ENCODE measurements around the gene SMIM38.

Gene SMIM38

DNA sequence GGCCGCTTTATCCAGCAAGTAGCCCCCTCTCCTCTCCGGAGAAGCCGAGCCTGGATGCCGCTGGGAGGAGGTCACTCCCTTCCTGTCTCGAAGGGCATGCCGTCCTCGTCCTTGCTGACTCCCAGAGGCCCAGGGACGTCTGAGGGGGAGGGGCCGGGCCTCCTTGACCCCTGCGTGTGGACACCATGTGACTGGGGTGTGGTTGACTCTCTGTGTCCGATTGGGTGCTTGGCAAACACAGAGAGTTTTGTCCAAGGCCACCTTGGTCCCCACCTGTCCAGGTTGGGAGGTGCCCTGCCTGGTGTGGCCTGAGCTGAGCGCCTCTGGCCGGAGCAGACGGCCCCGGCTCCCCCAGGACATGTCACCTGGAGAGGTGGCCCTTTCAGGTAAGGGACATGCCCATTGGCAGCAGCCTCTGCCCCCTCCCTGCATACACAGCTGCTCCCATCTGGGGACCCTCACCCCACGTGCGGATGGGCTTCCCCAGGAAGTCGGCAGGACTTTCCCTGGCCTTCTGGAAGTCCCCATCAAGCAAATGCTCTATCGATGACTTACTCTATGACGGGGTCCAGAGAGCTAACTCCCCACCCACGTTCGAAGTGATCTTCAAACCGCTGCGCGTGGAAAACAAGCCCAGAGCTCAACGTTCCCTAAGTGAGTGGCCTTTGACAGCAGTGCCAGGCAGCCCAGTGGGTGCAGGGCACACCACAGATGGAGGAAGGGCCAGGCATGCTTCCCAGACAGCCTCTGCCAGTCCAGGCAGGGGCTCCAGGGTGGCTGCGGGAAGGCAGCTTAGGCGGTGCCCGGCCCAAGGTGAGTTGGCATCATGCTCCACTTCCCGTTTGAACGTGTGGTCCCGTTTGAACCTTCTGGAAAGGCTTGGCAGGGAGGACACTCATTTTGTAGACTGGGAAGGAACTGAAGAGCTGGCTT lies at the start of gene SMIM38:
Gene SMIM38 (plus strand): TSS at position 634 of the 933 bp plus-strand sequence. CDS start 1,912 bp downstream, outside the sequence.
- in situ Hi-C loops (cut with MboI; ENCODE audit: low sequenced_read_pairs): no loop called here

DNA sequence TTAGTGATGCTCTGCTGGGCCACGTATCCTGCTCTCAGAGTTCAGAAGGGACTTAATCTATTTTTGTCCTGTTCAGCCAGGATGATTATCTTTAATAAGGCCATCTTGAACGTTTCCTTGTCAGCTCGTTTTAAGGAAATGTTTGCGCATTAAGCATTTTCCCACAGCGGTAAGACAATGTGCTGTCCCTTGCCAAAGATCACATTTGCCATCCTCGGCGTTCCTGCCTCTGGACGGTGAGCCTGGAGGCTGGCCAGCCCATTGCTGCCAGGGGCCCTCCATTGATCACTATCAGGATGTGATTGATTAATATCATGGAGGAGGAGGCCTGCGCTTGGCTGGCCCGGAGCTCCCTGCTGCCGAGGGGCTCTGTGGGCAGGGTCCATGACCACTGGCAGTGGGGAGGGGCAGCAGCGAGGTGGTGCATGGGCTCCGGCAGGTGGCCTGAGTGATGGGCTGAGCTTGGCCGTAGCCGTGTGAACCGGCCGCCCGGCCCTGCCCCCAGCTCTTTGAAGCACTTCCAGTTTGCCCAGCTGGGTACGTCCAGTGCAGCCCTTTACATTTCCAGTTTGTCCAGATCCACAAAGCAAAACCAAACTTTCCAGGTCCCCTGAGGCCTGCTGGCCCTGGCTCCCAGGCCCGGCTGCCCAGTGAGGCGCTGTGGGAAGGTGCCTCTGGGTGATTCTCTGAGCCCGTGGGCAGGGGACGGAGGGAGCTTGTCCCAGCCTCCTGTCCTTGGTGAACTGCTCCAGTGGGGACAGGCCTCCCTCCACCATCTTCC lies 49.5 kb upstream of the SMIM38 start:
- in situ Hi-C loops (cut with MboI; ENCODE audit: low sequenced_read_pairs): loop anchor here (5.0 to 25.0 kb wide), 2 partner anchors 561 to 781 kb away; no protein-coding TSS in a partner anchor

DNA sequence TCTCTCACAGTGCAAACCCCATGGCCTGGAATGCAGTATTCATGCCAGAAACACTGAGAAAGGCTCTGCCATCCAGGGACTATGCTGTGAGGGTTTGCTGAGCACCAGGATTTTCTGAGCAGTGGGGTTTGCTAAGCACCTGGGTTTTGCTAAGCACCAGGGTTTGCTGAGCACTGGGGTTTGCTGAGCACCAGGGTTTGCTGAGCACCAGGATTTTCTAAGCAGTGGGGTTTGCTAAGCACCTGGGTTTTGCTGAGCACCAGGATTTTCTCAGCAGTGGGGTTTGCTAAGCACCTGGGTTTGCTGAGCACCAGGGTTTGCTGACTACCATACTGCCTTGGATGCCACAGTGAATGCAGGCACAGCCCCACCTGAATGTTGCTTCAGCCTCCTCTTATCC lies 48.3 kb upstream of the SMIM38 start:
- in situ Hi-C loops (cut with MboI; ENCODE audit: low sequenced_read_pairs): loop anchor here (5.0 to 25.0 kb wide), 2 partner anchors 560 to 780 kb away; no protein-coding TSS in a partner anchor

DNA sequence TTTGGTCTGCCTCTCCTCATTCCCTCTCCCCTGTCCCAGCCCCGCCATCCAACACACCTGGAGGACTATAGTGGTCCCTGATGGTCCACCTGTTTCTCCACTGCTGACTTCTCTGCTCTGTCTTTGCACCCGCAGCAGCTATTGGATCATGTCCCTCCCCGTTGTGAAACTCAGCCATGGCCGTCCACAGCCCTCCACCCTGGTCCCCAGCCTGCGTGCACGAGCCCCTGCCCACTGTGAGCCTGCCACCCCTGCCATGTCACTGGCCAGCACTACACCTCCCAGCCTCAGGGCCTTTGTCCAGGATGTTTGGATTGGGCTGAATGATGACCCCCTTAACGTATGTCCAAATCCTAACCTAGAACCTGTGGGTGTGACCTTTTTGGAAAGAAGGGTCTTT lies 47.7 kb upstream of the SMIM38 start:
- in situ Hi-C loops (cut with MboI; ENCODE audit: low sequenced_read_pairs): loop anchor here (5.0 to 25.0 kb wide), 2 partner anchors 559 to 779 kb away; no protein-coding TSS in a partner anchor

DNA sequence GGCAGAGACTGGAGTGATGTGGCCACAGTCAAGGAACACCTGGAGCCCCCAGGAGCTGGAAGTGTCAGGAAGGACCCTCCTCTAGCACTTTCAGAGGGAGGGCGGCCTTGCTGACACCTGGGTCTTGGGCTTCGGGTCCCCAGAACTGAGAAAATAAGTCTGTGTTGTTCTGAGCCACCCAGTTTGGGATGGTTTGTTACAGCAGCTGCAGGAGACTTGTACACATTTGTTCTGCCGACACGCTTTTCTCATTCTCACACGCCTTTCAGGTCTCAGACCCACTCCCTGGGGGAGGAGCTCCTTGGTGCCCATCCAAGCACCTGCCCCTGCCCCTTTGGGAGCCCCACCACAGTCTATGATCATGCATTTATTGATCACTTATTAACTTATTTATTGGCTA lies 47.2 kb upstream of the SMIM38 start:
- in situ Hi-C loops (cut with MboI; ENCODE audit: low sequenced_read_pairs): loop anchor here (5.0 to 25.0 kb wide), 2 partner anchors 559 to 779 kb away; no protein-coding TSS in a partner anchor

DNA sequence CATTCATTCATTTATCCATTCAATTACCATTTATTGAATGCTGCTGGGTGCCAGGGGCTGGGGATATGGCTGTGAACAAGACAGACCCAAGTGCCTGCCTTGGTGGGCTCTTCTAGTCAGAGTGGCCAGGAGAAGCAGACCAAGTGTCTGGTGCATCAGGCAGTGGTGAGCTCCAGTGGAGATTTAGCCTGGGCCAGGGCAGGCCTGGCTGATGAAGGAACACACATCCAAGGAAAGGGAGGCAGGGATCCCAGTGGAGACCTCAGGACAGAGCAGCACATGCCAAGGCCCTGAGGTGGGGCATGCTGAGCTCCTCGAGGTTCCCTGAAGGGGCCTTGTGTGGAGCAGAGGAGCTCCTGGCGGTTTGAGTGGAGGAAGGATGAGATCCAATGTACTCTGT lies 46.6 kb upstream of the SMIM38 start:
- in situ Hi-C loops (cut with MboI; ENCODE audit: low sequenced_read_pairs): loop anchor here (5.0 to 25.0 kb wide), 2 partner anchors 558 to 778 kb away; no protein-coding TSS in a partner anchor

DNA sequence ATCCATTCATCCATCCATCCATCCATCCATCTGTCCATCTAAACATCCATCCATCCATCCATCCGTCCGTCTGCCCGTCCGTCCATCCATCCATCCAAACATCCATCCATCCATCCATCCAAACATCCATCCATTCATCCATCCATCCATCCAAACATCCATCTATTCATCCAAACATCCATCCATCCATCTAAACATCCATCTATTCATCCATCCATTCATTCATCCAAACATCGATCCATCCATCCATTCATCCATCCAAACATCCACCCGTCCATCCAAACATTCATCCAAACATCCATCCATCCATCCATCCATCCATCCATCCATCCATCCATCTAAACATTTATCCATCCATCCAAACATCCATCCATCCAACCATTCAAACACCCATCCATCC lies 45.3 kb upstream of the SMIM38 start:
- in situ Hi-C loops (cut with MboI; ENCODE audit: low sequenced_read_pairs): loop anchor here (25.0 kb wide), 1 partner anchor 777 kb away; no protein-coding TSS in a partner anchor

DNA sequence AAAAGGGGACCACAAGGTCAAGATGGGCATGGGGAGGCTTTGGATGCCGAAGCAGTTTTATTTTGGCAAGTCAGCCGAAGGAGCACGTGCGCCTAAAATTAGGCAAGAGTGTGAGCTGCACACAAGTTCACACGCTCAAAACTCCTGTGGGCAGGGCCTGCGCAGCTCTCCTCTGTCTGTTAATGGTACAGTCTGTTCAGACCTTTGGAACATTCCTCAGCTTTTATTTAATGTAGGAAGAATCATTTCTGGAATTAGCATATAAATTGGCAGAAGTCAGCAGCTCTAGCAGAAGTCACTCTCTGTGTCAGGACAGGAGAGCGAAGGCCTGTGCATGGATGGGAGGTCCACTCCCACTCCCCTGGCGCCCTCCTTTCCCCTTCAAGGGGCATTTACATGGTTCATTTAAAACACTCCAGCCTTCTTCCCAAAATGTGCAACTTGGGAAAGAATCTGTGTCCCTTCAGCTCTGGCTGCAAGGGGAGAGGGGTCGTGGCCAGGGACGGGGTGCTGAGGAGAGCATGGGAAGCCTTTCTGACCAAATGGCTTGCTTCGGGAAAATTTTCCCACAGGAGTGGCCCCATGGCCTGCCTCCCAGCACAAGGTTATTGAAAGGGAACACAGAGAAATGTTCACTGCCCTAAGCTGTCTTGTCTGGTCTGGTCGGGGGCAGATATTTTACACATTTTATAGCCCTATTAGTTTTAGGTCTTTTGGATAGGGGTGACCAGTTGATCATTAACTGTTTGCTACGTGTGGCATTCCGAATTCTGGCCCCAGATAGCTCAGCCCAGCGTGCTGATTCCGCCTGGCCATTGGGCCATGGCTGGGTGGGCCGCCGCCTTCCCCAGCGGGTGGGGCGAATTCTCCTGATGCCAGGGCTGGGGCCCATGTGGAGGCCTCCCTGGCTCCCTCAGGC lies 43.9 kb upstream of the SMIM38 start:
- in situ Hi-C loops (cut with MboI; ENCODE audit: low sequenced_read_pairs): loop anchor here (25.0 kb wide), 1 partner anchor 775 kb away; no protein-coding TSS in a partner anchor

DNA sequence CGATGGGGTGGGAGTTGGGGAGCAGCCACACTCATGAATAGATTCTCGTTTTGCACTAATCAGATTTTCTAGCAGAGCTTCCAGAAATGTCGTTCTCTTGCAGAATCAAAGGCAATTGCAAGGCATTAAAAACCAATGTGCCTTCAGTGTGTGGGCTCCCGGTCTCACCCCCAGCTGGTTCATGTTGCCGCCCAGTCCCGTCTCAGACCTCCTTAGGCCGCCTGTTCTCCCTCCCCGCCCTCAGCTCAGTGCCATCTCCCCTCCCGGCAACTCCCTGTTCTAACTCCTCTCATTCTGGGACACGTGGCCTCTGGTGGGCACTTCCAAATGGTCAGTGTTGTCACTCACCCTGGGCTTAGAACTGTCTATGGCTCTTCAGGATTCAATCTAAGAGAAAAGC lies 42.5 kb upstream of the SMIM38 start:
- in situ Hi-C loops (cut with MboI; ENCODE audit: low sequenced_read_pairs): loop anchor here (25.0 kb wide), 1 partner anchor 774 kb away; no protein-coding TSS in a partner anchor

DNA sequence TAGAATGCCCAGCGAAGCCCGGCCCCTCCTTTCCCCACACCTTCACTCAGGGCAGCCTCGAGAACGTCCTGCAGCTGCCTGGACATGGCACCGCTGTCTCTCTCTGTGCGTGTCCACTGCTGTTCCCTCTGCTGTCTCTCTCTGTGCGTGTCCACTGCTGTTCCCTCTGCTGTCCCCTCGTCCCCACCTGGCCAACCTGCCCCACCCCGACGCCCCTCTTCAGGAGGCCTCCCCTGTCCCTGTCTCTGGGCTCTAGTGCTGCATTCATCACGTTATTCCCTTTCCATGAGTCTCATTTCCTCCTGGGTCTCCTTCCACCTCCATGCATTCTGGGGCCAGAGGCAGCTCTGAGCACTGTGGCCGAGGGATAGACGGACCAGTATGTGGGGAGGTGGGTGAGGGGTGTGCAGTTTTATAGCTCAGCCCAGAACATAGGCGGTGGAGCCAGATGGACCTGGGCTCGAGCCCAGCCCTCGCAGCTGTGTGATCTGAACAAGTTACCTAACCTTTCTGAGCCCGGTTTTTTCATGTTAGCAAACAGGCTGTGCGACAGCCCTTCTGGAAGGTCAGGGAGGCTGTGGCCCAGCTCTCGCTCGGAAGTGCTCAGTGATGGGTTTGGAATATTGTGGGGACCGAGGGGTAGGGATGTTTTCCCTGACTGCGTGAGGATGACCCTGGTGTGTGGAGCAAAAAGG lies 41.9 kb upstream of the SMIM38 start:
- in situ Hi-C loops (cut with MboI; ENCODE audit: low sequenced_read_pairs): loop anchor here (25.0 kb wide), 1 partner anchor 774 kb away; no protein-coding TSS in a partner anchor

DNA sequence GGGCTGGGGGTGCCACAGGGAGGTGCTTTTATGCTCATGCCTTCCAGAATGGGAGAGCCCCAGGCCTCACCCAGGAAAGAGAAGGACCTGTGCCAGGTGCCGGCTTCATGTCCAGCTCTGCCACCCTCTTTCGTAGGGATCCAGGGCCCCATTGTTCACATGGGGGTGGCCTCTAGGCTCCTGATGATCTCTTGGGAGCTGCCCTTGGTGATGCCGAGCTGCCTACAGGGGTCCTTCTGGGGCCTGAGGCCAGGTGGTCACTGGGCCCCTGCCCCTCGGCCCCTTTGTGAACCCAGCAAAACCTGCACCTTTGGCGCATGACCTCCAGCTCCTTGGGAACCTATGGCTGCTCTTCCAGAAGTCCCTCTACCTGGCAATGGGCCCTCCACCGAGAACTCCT lies 41.4 kb upstream of the SMIM38 start:
- in situ Hi-C loops (cut with MboI; ENCODE audit: low sequenced_read_pairs): loop anchor here (25.0 kb wide), 1 partner anchor 773 kb away; no protein-coding TSS in a partner anchor

DNA sequence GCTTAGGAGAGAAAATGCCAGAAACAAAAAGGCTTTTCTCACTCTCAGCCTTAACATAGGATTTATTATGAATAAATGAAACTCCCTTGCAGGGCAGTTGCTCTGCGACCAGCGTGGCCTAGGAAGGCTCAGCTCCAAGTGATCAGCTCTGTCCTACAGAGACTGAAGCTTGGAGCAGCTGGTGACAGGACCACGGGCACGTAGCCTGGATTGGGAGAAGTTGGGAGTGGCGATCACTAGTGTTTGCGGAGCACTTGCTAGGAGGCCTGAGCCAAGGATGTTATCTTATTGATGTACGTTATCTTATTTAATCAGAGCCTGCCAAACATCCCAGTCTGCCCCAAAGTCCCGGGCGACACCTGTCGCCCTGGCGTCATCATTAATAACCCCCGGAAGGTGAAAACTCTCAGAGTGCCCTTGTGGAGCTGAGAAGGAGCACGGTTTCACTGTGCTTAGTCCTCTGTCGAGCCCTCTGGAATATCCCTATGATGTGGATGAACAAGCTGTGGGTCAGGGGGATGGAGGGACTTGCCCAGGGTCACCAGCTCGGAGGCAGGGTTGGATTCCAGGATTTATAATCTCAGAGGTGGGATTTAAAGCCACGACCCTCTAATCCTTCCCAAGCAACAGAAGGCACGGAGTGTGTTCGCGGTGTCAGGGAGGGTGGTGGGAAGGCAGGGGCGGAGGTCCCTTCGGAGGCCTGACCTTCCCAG lies 40.8 kb upstream of the SMIM38 start:
- in situ Hi-C loops (cut with MboI; ENCODE audit: low sequenced_read_pairs): loop anchor here (25.0 kb wide), 1 partner anchor 772 kb away; no protein-coding TSS in a partner anchor

DNA sequence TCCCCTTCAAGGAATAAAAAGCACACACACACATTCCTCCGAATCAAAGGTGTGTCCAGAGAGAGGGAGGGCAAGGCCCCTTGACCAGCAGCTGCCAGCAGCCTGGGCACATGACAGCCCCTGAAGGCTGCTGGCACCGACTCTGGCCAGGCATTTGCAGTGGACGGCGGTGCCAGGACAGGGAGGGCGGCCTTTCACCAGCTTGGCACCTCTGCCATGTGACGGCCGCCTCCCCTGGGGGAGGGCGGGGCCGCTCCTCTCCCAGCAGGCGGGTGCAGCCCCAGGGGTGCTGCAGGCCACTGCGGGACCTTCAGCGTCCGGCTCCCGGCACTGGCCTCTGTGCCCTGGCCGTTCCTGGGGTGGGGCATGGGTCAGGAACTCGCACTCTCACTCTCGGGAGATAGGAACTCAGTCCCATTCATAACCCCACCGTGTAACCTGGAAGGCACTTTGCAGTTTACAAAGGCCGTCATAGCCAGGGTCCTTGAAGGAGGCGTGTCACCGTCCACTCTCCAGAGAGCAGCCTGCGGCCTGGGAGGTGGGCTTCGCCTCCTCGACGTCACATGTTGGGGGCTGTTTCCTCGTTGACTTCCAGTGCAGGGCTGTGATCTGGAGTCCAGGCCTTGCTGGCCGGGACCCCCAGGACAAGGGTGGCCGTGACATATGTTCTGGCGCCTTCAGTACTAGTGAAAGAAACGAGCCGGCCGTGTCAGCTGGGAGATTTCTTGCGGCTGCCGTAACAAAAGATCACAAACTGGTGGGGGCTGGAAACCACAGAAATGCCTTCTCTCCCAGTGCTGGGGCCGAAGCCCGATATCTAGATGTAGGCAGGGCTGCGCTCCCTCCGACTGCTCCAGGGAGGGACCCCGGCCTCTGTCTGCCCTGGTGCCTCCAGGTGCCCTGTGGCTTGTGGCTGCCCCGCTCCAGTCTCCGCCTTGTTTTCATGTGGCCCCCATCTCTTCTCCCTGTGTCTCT lies 39.9 kb upstream of the SMIM38 start:
- in situ Hi-C loops (cut with MboI; ENCODE audit: low sequenced_read_pairs): loop anchor here (25.0 kb wide), 1 partner anchor 771 kb away; no protein-coding TSS in a partner anchor

DNA sequence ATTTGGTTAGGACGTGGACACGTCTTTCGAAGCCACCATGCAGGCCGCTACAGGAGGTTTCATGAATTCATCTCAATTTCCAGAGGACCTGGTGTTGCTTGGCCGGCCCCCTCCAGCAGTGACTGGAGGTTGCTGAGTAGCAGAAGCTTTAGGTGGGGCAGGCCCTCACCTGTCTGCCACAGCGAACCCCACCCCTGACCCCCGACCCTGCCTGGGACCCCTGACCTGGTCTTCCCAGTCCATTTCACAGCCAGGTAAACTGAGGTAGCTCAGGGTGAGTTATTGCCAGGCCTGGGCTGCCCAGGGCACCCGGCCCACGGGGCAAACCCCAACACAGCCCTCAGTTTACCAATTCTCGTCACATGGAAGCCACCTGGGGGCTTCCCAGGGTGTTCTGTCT lies 39.1 kb upstream of the SMIM38 start:
- in situ Hi-C loops (cut with MboI; ENCODE audit: low sequenced_read_pairs): loop anchor here (25.0 kb wide), 1 partner anchor 771 kb away; no protein-coding TSS in a partner anchor

DNA sequence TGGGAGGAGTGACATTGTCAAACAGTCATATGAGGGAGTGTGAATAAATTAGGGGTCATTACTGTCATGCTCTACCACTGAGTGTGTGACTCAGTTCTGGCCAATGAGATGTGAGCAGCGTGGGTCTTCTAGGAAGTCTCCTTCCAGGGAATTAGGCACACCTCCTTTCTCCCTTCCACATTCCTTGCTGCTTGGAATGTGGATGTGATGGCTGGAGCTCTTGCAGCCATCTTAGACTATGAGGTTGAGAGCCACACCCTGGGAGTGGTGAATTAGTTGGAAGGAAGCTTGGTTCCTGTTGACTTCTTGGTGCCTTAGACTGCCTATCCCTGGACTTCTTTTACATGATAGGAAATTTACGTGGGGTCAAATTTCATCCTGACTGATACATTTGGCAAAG lies 36.5 kb upstream of the SMIM38 start:
- in situ Hi-C loops (cut with MboI; ENCODE audit: low sequenced_read_pairs): loop anchor here (25.0 kb wide), 1 partner anchor 768 kb away; no protein-coding TSS in a partner anchor

DNA sequence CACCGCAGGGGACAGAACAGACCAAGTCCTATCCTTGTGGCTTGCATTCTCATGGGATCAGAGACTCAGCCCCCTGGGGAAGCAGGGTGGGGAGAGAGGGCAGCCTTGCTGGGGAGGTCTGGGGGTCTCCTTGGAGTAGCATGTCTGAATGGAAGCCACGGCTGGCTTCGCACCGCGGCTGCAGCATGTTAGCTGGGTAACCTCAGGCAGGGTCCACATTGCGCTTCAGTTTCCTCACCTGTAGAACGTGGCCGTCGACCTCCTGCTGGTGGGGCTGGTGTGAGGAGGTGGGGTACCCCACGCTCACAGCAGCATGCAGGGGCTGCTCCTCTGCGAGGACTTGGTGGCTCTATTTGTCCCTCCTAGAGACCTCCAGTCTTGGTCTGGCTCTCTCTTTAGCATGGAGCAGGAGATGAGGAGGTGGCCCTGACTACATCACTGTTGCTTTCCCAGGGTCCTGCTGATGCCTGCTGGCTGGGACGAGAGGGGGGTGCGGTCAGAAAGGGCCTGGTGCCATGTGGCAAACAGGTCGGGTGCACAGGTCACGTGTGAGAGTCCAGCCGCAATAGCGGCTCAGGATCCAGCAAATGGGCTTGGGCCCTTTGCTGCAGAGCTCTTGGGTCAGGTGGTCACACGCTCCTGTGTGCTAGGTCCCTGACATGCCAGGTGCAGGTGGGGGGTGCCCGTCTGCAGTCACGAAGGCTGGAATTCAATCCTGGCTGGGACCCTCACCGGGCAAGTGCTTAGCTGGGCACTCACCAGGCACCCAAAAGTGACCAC lies 35.4 kb upstream of the SMIM38 start:
- in situ Hi-C loops (cut with MboI; ENCODE audit: low sequenced_read_pairs): loop anchor here (25.0 kb wide), 1 partner anchor 767 kb away; no protein-coding TSS in a partner anchor
